ENCODE measurements around the gene HCN4. TPM values are rescaled to one million over a fixed set of nuclear protein-coding genes. Genes with fewer than 3 reads are reported as not detected.

HCN4 gene
- total and polyA plus RNA-seq, 2 donors (not counting 1 experiment from before 2014, with no cell fraction given) = not detected

DNA sequence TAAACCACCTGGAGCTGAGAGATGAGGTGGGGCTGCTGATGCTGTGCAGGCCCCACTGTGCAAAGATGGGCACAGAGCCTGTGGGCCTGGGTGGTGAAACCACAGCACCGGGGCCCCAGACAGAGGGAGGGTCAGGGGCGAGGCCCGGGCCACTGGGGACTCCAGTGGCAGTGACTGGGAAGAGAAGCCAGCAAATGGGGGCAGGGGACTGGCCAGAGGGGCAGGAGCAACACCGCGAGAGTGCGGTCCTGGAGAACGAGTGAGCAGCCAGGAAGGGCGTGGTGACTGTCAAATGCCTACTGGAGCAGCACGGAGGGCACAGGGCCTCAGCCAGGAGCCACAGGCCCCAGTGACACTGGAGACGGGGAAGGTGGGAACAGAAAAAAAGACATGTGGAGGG lies 39.8 kb downstream of the HCN4 start:
- H2AFZ ChIP-seq (ENCODE audit: low read length) = no peak overlapping the region
- no peaks in the 10 kb centered on the region for H3K9me3 ChIP-seq (ENCODE audit: control insufficient read depth, insufficient read depth, low read depth, low read length)
- no peak overlapping the region for H3K4me2 ChIP-seq (ENCODE audit: extremely low read depth, insufficient read depth, low read length)
- DNase-seq (ENCODE audit: low read depth in 2 of 2) = no peak
- no peak overlapping the region for H3K4me3 ChIP-seq (replicated peaks in 1 of 4; ENCODE audit: control extremely low read depth in 1 of 4, insufficient read depth in 1 of 4, low read depth in 3 of 4, low read length in 4 of 4)
- H3K9ac ChIP-seq (ENCODE audit: insufficient read depth, low read length) = no peak overlapping the region
- H3K27ac ChIP-seq (ENCODE audit: insufficient read depth, low read length) = no peak overlapping the region
- no peaks in the 10 kb centered on the region for H3K4me1 ChIP-seq (ENCODE audit: control insufficient read depth, extremely low read depth, insufficient read depth, low read length)
- H3K27me3 ChIP-seq (ENCODE audit: control insufficient read depth, insufficient read depth, low read length) = no peaks in the 10 kb centered on the region
- no peaks in the 10 kb centered on the region for H4K20me1 ChIP-seq (ENCODE audit: control insufficient read depth, extremely low read depth, insufficient read depth, low read length)
- H3K79me2 ChIP-seq (ENCODE audit: control insufficient read depth, insufficient read depth, low read length) = no peaks in the 10 kb centered on the region
- no peak for TF ChIP-seq CTCF (conservative IDR thresholded peaks at IDR 0.05 in 1 of 2, IDR thresholded peaks at IDR 0.05 in 1 of 2; ENCODE audit: low read depth in 1 of 2, low read length in 2 of 2)
- no peak for TF ChIP-seq EZH2 (IDR thresholded peaks at IDR 0.05; ENCODE audit: low read length, missing control alignments)
- H3K36me3 ChIP-seq (ENCODE audit: control insufficient read depth, insufficient read depth, low read length) = no peaks in the 10 kb centered on the region

DNA sequence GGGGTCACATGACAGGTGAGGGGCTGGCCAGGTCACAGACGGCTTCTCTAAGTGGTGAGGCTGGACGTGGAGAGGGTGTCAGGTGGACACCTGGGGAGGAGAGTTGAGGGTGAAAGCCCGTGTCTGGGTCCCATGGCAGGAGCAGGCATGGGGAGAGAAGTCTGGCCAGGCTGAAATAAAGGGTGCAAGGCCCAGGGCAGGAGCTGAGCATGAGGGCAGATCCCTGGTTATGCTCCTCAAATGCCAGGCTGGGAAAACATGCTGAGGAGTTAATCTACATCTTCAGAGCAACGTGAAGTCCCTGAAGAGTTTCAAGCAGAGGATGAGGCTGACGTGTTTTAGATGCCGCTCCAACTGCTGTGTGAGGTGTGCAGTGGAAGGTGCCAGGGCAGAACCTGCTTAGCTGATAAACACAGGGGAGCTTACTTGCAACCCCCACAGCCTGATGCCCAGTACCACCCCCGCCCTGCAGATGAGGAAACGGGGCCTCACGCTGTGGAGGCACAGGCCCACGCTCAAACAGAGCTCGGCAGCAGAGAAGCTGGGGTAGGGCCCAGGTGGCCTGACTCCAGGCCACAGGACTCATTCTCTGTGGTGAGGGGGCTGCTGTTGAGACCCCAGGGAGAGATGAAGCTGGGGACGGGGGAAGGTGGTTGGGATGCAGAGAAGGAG lies 40.5 kb downstream of the HCN4 start:
- H2AFZ ChIP-seq (ENCODE audit: low read length) = no peak overlapping the region
- H3K36me3 ChIP-seq (ENCODE audit: control insufficient read depth, insufficient read depth, low read length) = no peaks in the 10 kb centered on the region
- H3K27me3 ChIP-seq (ENCODE audit: control insufficient read depth, insufficient read depth, low read length) = no peaks in the 10 kb centered on the region
- H3K9ac ChIP-seq (ENCODE audit: insufficient read depth, low read length) = no peak overlapping the region
- no peak for DNase-seq (ENCODE audit: low read depth in 2 of 2)
- H3K9me3 ChIP-seq (ENCODE audit: control insufficient read depth, insufficient read depth, low read depth, low read length) = no peaks in the 10 kb centered on the region
- no peaks in the 10 kb centered on the region for H3K79me2 ChIP-seq (ENCODE audit: control insufficient read depth, insufficient read depth, low read length)
- no peaks in the 10 kb centered on the region for H3K4me1 ChIP-seq (ENCODE audit: control insufficient read depth, extremely low read depth, insufficient read depth, low read length)
- H3K27ac ChIP-seq (ENCODE audit: insufficient read depth, low read length) = no peak overlapping the region
- no peak overlapping the region for H3K4me3 ChIP-seq (replicated peaks in 1 of 4; ENCODE audit: control extremely low read depth in 1 of 4, insufficient read depth in 1 of 4, low read depth in 3 of 4, low read length in 4 of 4)
- H4K20me1 ChIP-seq (ENCODE audit: control insufficient read depth, extremely low read depth, insufficient read depth, low read length) = no peaks in the 10 kb centered on the region
- no peak for TF ChIP-seq CTCF (conservative IDR thresholded peaks at IDR 0.05 in 1 of 2, IDR thresholded peaks at IDR 0.05 in 1 of 2; ENCODE audit: low read depth in 1 of 2, low read length in 2 of 2)
- H3K4me2 ChIP-seq (ENCODE audit: extremely low read depth, insufficient read depth, low read length) = no peak overlapping the region

GRCh38 chr15:73326157-73326556 lies 42.6 kb downstream of the HCN4 start:
- Histone ChIP-seq H3K9ac (ENCODE audit: insufficient read depth, low read length) (no peak overlapping the region), H3K27ac (ENCODE audit: insufficient read depth, low read length) (no peak overlapping the region)
- DNase-seq (ENCODE audit: low read depth in 2 of 2) = no peak

More at GRCh38 chr15:73326157-73326556, 42.6 kb downstream of the HCN4 start:
- no peak overlapping the region for H3K4me3 ChIP-seq (replicated peaks in 1 of 4; ENCODE audit: control extremely low read depth in 1 of 4, insufficient read depth in 1 of 4, low read depth in 3 of 4, low read length in 4 of 4)
- H3K4me2 ChIP-seq (ENCODE audit: extremely low read depth, insufficient read depth, low read length) = no peak overlapping the region
- no peaks in the 10 kb centered on the region for H3K27me3 ChIP-seq (ENCODE audit: control insufficient read depth, insufficient read depth, low read length)
- no peak overlapping the region for H2AFZ ChIP-seq (ENCODE audit: low read length)
- TF ChIP-seq EZH2 (IDR thresholded peaks at IDR 0.05; ENCODE audit: low read length, missing control alignments) (no peak), CTCF (conservative IDR thresholded peaks at IDR 0.05 in 1 of 2, IDR thresholded peaks at IDR 0.05 in 1 of 2; ENCODE audit: low read depth in 1 of 2, low read length in 2 of 2) (no peak)
- H3K79me2 ChIP-seq (ENCODE audit: control insufficient read depth, insufficient read depth, low read length) = no peaks in the 10 kb centered on the region
- no peaks in the 10 kb centered on the region for H4K20me1 ChIP-seq (ENCODE audit: control insufficient read depth, extremely low read depth, insufficient read depth, low read length)
- H3K9me3 ChIP-seq (ENCODE audit: control insufficient read depth, insufficient read depth, low read depth, low read length) = no peaks in the 10 kb centered on the region
- no peaks in the 10 kb centered on the region for H3K4me1 ChIP-seq (ENCODE audit: control insufficient read depth, extremely low read depth, insufficient read depth, low read length)
- H3K36me3 ChIP-seq (ENCODE audit: control insufficient read depth, insufficient read depth, low read length) = no peaks in the 10 kb centered on the region
